ENCODE measurements around the gene SETD3.

GRCh38 chr14:99381688-99382060 is 99.0 kb downstream of the SETD3 start:
- TF ChIP-seq POLR2AphosphoS5 (IDR thresholded peaks at IDR 0.05; ENCODE audit: low read depth, low read length), result no peak
- no peak for TF ChIP-seq SIN3A (IDR thresholded peaks at IDR 0.05; ENCODE audit: borderline replicate concordance, insufficient read depth, low read length)

All from PFSK-1 (cell line).